Hepatic stellate cell (primary cell): ENCODE results near the gene OGFOD1.
A peak's percentile ranks its signal among the peaks of the same experiment; 100 is the strongest.
"Not testable (repeated sequence)": the region's sequence is repeated elsewhere in the genome, so short reads cannot be mapped to it uniquely, and the experiment has no call there.

Source experiments
- DNase-seq: peaks from one replicate; pipeline ENCODE4 v3.0.0; 2011; ENCODE audit warnings: low spot score

The OGFOD1 gene

GRCh38 chr16:56480776-56481467 is 29.6 kb downstream of the OGFOD1 start:
- DNase-seq = no peak

DNA sequence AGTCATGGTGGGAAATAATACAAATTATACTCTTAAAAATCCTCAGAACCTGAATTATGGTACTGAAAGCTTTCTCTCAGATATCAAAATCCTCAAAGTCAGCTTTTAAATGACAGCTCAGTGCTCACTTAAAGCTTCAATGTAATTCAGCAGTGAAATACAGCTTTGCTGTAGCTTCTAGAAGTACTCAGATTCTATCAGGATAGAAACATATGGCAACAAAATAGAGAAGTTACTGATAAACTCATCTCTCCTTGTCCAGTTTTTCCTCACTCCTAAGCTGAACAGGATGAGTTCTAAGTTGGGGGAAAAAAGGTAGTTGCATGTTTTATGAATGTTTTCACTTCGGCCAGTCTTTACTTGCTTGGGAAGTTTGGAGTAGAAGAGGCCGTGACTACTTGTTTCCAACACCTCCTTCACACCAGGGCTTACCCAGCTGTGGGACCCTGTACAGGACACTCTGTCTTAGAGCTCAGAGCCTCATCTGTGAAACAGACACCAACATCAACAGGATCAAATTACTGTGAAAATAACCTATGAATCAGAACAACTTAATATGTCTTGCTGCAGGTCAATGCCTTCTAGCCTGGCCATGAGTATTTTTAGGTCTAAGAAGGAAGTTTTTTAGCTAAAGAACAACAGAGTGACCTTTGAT is 30.2 kb downstream of the OGFOD1 start:
- no peak for DNase-seq

GRCh38 chr16:56482683-56483236 is 31.4 kb downstream of the OGFOD1 start:
- no peak for DNase-seq

DNA sequence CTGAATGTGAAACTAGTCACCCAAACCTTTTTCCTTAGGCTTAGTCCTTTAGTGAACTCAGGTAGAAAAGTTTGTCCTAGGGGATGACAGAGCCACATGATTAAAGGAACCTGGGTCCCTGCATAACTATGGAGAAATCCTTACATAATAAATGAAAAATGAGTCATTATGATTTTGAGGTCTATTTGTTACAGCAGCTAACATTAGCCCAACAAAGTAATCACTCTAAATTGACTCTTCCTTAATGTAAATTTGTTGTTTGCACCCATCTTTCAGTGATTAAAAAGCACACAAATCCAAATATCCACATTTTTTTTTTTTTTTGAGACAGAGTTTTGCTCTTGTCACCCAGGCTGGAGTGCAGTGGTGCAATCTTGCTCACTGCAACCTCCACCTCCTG is 32.0 kb downstream of the OGFOD1 start:
- DNase-seq = no peak

GRCh38 chr16:56488035-56488434 is 36.7 kb downstream of the OGFOD1 start:
- DNase-seq = no peak

GRCh38 chr16:56488868-56489267 is 37.5 kb downstream of the OGFOD1 start:
- DNase-seq = not testable (repeated sequence)

DNA sequence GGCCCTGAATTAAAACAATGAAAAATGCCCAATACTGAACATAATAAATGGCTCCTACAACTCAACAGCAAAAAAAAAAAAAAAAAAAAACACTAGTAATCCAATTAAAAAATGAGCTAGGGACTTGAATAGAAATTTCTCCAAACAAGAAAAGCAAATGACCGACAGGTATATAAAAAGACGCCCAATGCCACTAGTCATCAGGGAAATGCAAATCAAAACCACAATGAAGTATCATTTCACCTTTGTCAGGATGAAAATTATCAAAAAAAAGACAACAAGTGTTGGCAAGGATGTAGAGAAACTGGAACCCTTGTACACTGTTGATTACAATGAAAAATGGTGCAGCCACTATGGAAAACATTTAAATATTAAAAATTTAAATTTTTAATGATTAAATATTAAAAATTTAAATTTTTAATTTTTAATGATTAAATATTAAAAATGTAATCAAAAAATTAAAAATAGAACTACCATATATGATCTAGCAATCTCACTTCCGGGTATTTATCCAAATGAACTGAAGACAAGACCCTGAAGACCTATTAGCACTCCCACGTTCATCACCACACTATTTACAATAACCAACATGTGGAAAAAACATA is 40.4 kb downstream of the OGFOD1 start:
- no peak for DNase-seq

DNA sequence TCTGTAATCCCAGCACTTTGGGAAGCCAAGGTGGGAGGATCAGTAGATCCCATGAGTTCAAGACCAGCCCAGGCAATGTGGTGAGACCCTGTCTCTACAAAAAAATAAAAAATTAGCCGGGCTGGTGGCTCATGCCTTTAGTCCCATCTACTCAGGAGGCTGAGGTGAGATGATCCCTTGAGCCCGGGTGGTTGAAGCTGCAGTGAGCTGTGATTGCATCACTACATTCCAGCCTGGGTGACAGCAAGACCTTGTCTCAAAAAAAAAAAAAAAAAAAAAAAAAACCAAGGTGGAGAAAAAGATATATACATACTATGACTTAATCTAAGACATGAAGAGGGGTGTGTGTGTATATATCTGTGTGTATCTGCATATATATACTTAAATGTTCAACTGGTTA is 41.8 kb downstream of the OGFOD1 start:
- DNase-seq = no peak

GRCh38 chr16:56493815-56494214 is 42.5 kb downstream of the OGFOD1 start:
- DNase-seq = no peak

- no peak for DNase-seq
Measured at GRCh38 chr16:56505181-56505580, 53.8 kb downstream of the OGFOD1 start.

DNA sequence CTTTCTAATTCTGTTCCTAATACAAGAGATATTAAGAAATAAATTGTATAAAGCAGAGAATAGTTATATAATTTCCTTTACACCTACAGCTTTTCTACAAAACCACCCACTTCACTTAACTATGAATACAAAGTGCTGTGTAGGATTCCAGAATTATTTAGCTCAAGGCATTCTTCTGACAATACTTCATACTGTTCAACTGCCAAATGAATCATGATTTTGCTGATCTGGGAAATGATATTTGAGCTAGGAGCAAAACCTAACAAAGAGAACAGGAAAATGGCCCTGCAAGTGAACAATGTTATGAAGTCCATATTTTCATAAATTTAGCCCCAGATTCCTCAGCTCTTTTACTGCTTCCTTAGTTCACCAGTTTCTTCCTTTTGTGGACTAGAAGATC is 55.6 kb downstream of the OGFOD1 start:
- DNase-seq = peak; percentile 32

- DNase-seq = no peak
Measured at GRCh38 chr16:56510544-56510943, 59.2 kb downstream of the OGFOD1 start.

GRCh38 chr16:56512025-56512424 is 60.7 kb downstream of the OGFOD1 start:
- no peak for DNase-seq

- DNase-seq = no peak
Measured at GRCh38 chr16:56513091-56513490, 61.7 kb downstream of the OGFOD1 start.

GRCh38 chr16:56513972-56514371 is 62.6 kb downstream of the OGFOD1 start:
- peak; percentile 31 for DNase-seq

- no peak for DNase-seq
Measured at GRCh38 chr16:56514845-56515244, 63.5 kb downstream of the OGFOD1 start.

GRCh38 chr16:56515665-56516064 is 64.3 kb downstream of the OGFOD1 start:
- DNase-seq = no peak

DNA sequence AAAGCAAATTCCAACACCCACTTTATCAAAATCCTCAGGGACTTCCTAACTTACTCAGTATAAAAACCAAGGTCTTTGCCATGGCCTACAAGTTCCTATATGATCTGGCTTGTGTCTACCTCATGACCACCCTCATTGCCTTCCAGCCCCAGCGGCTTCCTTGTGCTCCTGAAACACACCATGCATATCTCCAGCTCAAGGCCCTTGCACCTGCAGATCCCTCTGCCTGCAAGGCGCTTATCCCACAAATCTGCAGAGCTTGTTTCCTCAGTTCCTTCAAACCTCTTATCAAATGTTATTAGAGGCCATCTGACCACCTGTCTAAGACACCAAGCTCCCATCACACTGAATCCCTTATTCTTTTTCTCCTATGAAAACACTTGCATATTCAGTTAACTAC is 65.9 kb downstream of the OGFOD1 start:
- DNase-seq = no peak

GRCh38 chr16:56518425-56518824 is 67.1 kb downstream of the OGFOD1 start:
- DNase-seq = no peak

DNA sequence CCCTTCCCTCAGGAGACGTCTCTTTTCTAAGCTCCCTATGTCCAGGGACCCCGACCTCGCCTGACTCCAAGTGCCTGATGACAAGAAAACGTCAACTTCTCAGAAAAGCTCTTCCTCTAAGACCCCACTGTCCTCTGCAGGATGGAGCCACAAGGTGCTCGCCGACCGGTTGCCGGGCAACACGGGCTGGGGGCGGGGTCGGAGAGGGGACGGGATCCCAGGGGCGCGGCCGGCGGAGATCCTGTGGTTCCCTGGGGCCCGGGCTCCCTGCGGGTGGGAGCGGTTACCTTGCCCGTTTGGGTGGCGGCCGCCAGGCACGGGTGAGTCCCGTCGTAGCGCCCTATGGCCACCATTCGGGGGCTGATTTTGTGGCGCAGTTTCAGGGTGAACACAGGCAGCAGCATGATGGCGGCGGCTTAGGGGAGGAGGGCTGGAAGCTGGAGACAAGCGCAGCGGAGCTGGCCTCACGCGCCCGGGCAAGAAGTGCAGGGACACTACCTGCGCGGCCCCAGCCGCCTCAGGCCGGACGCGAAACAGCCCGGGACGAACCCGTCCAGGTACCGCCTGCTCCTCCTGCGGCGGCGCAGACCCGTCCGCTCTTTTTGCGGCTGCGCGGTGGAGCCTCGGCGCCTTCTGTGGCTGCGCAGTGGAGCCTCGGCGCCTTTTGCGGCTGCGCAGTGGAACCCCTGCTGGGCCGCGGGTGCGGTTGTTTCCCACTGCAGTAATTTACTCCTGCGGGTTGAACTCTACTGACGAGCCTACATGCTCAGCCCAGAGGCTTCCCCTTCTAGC is 68.3 kb downstream of the OGFOD1 start, which contains the start of gene BBS2:
Gene BBS2 (minus strand): TSS at position 566 of the 792 bp plus-strand sequence. CDS start 162 bp downstream, at position 404.
- peak; percentile 94 for DNase-seq

GRCh38 chr16:56520251-56520577 is 68.9 kb downstream of the OGFOD1 start:
- no peak for DNase-seq

- DNase-seq = peak; percentile 35
Measured at GRCh38 chr16:56525236-56525635, 73.9 kb downstream of the OGFOD1 start.
